ENCODE data around the gene FLOT1. TPM values are rescaled to one million over a fixed set of nuclear protein-coding genes. Genes with fewer than 3 reads are reported as not detected.

Gene FLOT1
- total and polyA plus RNA-seq, 2 of the 13 experiments (the other 11 are each of a cell fraction or from before 2014, with no cell fraction given), result 82.3 to 130 TPM

GRCh38 chr6:30686908-30687658 lies 55.4 kb downstream of the FLOT1 start (continued):
- peak; percentile 2; the same call in 1 of the 2 replicates for TF ChIP-seq ZNF570 (CRISPR knock-in tag; IDR thresholded peaks at IDR 0.05; ENCODE audit: borderline replicate concordance)
- TF ChIP-seq HNF1A (IDR thresholded peaks at IDR 0.05; ENCODE audit: low read depth), result no peak
- no peak for TF ChIP-seq HNF1A (CRISPR knock-in tag; IDR thresholded peaks at IDR 0.05; ENCODE audit: borderline replicate concordance)
- TF ChIP-seq ZNF850 (CRISPR knock-in tag; conservative IDR thresholded peaks at IDR 0.05), result no peak
- TF ChIP-seq CSRNP2 (CRISPR knock-in tag; conservative IDR thresholded peaks at IDR 0.05; ENCODE audit: low read depth), result no peak
- no peak for TF ChIP-seq ZFP62 (CRISPR knock-in tag; IDR thresholded peaks at IDR 0.05)
- TF ChIP-seq ARNT (IDR thresholded peaks at IDR 0.05), result no peak
- TF ChIP-seq ZEB1 (IDR thresholded peaks at IDR 0.05; ENCODE audit: insufficient replicate concordance, low read depth), result no peak
- TF ChIP-seq ZNF670 (CRISPR knock-in tag; IDR thresholded peaks at IDR 0.05; ENCODE audit: borderline replicate concordance), result no peak
- TF ChIP-seq SIX4 (CRISPR knock-in tag; IDR thresholded peaks at IDR 0.05), result no peak
- no peak for TF ChIP-seq ZNF564 (CRISPR knock-in tag; IDR thresholded peaks at IDR 0.05)
- no peak; the same call in 1 of the 2 replicates for TF ChIP-seq ZNF275 (CRISPR knock-in tag; IDR thresholded peaks at IDR 0.05; ENCODE audit: borderline replicate concordance)
- TF ChIP-seq ZBTB43 (CRISPR knock-in tag; conservative IDR thresholded peaks at IDR 0.05), result no peak
- TF ChIP-seq SP2 (CRISPR knock-in tag; IDR thresholded peaks at IDR 0.05), result no peak
- TF ChIP-seq FOXC1 (CRISPR knock-in tag; IDR thresholded peaks at IDR 0.05; ENCODE audit: borderline replicate concordance), result peak; percentile 41; the same call in 1 of the 2 replicates
- TF ChIP-seq CEBPG (CRISPR knock-in tag; IDR thresholded peaks at IDR 0.05), result no peak
- no peak for TF ChIP-seq PLSCR1 (CRISPR knock-in tag; IDR thresholded peaks at IDR 0.05; ENCODE audit: borderline replicate concordance)
- no peak for TF ChIP-seq NFYC (CRISPR knock-in tag; IDR thresholded peaks at IDR 0.05)
- no peak for TF ChIP-seq DNMT3B (CRISPR knock-in tag; conservative IDR thresholded peaks at IDR 0.05)
- peak; percentile 70 for TF ChIP-seq ARNT2 (CRISPR knock-in tag; IDR thresholded peaks at IDR 0.05; ENCODE audit: low read depth)
- no peak for TF ChIP-seq CHD4 (IDR thresholded peaks at IDR 0.05; ENCODE audit: borderline replicate concordance, low read length)
